PC-9 (cell line): ENCODE measurements around the gene MAML3. TPM values are rescaled to one million over a fixed set of nuclear protein-coding genes. Genes with fewer than 3 reads are reported as not detected.

Experiments used
- BruUV-seq: library from RNA; stranded (reverse); fragments of 400-500 nt; replicated peaks from 2 replicates; lab custom pipeline; 2021; lab: Mats Ljungman, UMichigan
- CTCF ChIA-PET: fragments of 300-600 bp; sonication (Branson Sonifier 250); formaldehyde crosslinking; loops from one replicate; lab custom pipeline; 2022; ENCODE audit warnings: antibody characterized with exemption; lab: Charles Lee
- POLR2A ChIA-PET: fragments of 300-600 bp; sonication (Branson Sonifier 250); formaldehyde crosslinking; loops from one replicate; lab custom pipeline; 2022; ENCODE audit warnings: antibody characterized with exemption; ENCODE audit not compliant: unreplicated experiment; lab: Charles Lee
- DNase-seq, 2 experiments: peaks; one replicate each; pipeline versions ENCODE4 v3.0.0 to v3.0.0-alpha.2; 2015 to 2022; ENCODE audit warnings: mixed read lengths in 1 of 2
- H2AFZ ChIP-seq: fragments of 200-600 bp; sonication (generic); 2 replicates; pipeline ENCODE4 v1.8.1; 2017; ENCODE audit warnings: antibody characterized with exemption
- H3F3A ChIP-seq: fragments of 200-600 bp; sonication (generic); 2 replicates; pipeline ENCODE4 v1.8.1; 2017; ENCODE audit warnings: antibody characterized with exemption, mild to moderate bottlenecking, low read depth; ENCODE audit not compliant: insufficient read depth
- H3K27ac ChIP-seq: fragments of 200-600 bp; sonication (generic); 2 replicates; pipeline ENCODE4 v1.6.1; 2016; ENCODE audit warnings: mixed run types
- H3K27me3 ChIP-seq: fragments of 200-600 bp; sonication (generic); 2 replicates; pipeline ENCODE4 v1.6.1; 2016; ENCODE audit warnings: low read depth, mixed run types; ENCODE audit not compliant: insufficient read depth
- H3K36me3 ChIP-seq: fragments of 200-600 bp; sonication (generic); 2 replicates; pipeline ENCODE4 v1.6.1; 2016; ENCODE audit warnings: low read depth, mixed run types
- H3K4me1 ChIP-seq: fragments of 200-600 bp; sonication (generic); replicated peaks from 2 replicates; pipeline ENCODE4 v1.6.1; 2016; ENCODE audit warnings: mixed run types; ENCODE audit not compliant: insufficient read depth
- H3K4me2 ChIP-seq: fragments of 200-600 bp; sonication (generic); 2 replicates; pipeline ENCODE4 v1.6.1; 2017; ENCODE audit warnings: mixed run types
- H3K4me3 ChIP-seq: fragments of 200-600 bp; sonication (generic); 2 replicates; pipeline ENCODE4 v1.6.1; 2016; ENCODE audit warnings: mixed run types
- H3K79me2 ChIP-seq: fragments of 200-600 bp; sonication (generic); 2 replicates; pipeline ENCODE4 v1.6.1; 2017; ENCODE audit warnings: low read depth, mixed run types
- H3K9me2 ChIP-seq: fragments of 200-600 bp; sonication (generic); 2 replicates; pipeline ENCODE4 v1.8.1; 2017; ENCODE audit warnings: mild to moderate bottlenecking; ENCODE audit not compliant: insufficient read depth
- H3K9me3 ChIP-seq: fragments of 200-600 bp; sonication (generic); 2 replicates; pipeline ENCODE4 v1.8.1; 2016; ENCODE audit warnings: low read depth; ENCODE audit not compliant: insufficient read depth
- H4K20me1 ChIP-seq: fragments of 200-600 bp; sonication (generic); 2 replicates; pipeline ENCODE4 v1.8.1; 2017; ENCODE audit not compliant: insufficient read depth
- CTCF ChIP-seq: fragments of 200-600 bp; sonication (generic); conservative IDR thresholded peaks from 2 replicates; pipeline ENCODE4 v1.6.1; 2017; ENCODE audit warnings: mixed run types, antibody characterized with exemption, mild to moderate bottlenecking, moderate library complexity
- EZH2 ChIP-seq: fragments of 200-600 bp; sonication (generic); IDR thresholded peaks from 2 replicates; pipeline ENCODE4 v1.8.0; 2017; ENCODE audit warnings: antibody characterized with exemption, low read depth
- intact Hi-C: fragments of 100-400 bp; cut with micrococcal nuclease; formaldehyde crosslinking; loops from one replicate; pipeline ENCODE4 v1.10.0; 2022; ENCODE audit not compliant: unreplicated experiment
- total RNA-seq: library from RNA; stranded (reverse); gene quantifications from 2 replicates; pipeline ENCODE4 v1.2.3, GENCODE V29; 2021

Gene MAML3
- total RNA-seq, 1 experiment from 2014 or later = 15.2 TPM

DNA sequence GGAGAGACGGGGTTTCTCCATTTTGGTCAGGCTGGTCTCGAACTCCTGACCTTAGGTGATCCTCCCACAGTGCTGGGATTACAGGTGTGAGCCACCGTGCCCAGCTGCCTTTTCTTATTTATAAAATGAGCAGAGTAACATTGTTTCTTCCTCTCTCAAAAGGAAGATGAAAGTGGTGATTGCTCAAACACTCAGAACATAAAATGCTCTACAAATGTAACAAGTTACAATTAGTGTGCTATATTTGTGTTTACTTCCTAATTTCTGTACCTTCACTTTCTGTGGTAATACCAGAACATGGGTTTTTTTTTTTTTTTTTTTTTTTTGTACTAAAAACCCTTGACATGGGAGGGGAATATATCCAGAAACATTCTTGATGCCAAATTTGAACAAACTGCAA lies 290.5 kb downstream of the MAML3 start:
- BruUV-seq = no TSS peak
- H3K27me3 ChIP-seq = no peaks in the 10 kb centered on the region
- CTCF ChIA-PET = no interaction called here
- no peak overlapping the region for H2AFZ ChIP-seq
- H3K9me2 ChIP-seq = no peaks in the 10 kb centered on the region
- intact Hi-C loops = no loop called here
- H3K4me2 ChIP-seq = no peak overlapping the region
- H3K36me3 ChIP-seq = no peaks in the 10 kb centered on the region
- TF ChIP-seq CTCF (no peak), EZH2 (no peak)
- no peaks in the 10 kb centered on the region for H4K20me1 ChIP-seq
- H3K4me3 ChIP-seq = no peak overlapping the region
- H3K9me3 ChIP-seq = no peaks in the 10 kb centered on the region
- no peaks in the 10 kb centered on the region; the same call in 1 of the 2 replicates for H3K4me1 ChIP-seq
- no peaks in the 10 kb centered on the region for H3F3A ChIP-seq
- no peaks in the 10 kb centered on the region for H3K79me2 ChIP-seq
- POLR2A ChIA-PET = no interaction called here
- no peak for DNase-seq
- H3K27ac ChIP-seq = no peak overlapping the region

- no peaks in the 10 kb centered on the region for H3K27me3 ChIP-seq
- peaks cover 6% of the 10 kb centered on the region; the same call in 1 of the 2 replicates for H3K4me1 ChIP-seq
- no peaks in the 10 kb centered on the region for H3K9me3 ChIP-seq
- no peak overlapping the region for H3K4me3 ChIP-seq
- BruUV-seq = no TSS peak
- H4K20me1 ChIP-seq = no peaks in the 10 kb centered on the region; the same call in 1 of the 2 replicates
- no peaks in the 10 kb centered on the region for H3K9me2 ChIP-seq
- POLR2A ChIA-PET = no interaction called here
- no peaks in the 10 kb centered on the region for H3K36me3 ChIP-seq
- no peak overlapping the region for H3K27ac ChIP-seq
- CTCF ChIA-PET = no interaction called here
- H2AFZ ChIP-seq = no peak overlapping the region
- H3K79me2 ChIP-seq = no peaks in the 10 kb centered on the region
- no peak for DNase-seq
- no peaks in the 10 kb centered on the region for H3F3A ChIP-seq
- H3K4me2 ChIP-seq = no peak overlapping the region
- intact Hi-C loops = no loop called here
- no peak for TF ChIP-seq EZH2
- TF ChIP-seq CTCF = no peak
Observed at GRCh38 chr4:139861471-139861870, 292.5 kb downstream of the MAML3 start.

DNA sequence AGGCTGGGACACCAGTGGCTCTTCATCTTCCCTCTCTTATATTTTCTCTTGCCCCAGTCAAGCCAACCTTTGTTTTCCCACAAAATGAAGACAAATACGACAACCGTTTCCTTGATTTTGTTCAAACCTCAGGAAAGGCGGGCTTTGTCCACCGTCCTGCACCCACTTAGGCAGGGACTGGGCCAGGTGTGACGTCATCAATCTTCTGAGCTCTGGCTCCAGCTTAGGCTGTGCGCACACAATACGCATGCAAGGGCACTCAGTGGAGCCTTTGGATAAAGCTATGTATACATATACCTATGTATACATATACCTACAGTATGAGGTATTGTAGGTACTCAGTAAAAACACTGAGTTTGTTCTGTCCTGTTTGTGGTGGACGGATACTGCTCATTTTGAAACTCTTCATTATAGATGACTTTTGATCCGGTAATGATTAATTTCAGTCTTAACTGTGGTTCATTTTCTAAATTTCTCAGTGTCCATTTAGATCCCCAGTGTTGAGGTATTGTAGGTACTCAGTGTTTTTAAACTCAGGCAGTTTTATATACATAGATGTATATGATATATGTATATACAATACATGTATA lies 293.5 kb downstream of the MAML3 start:
- Histone ChIP-seq H3F3A (no peaks in the 10 kb centered on the region), H3K36me3 (no peaks in the 10 kb centered on the region), H3K27me3 (no peaks in the 10 kb centered on the region), H3K79me2 (no peaks in the 10 kb centered on the region), H3K4me1 (peaks cover 6% of the 10 kb centered on the region; the same call in 1 of the 2 replicates), H3K27ac (no peak overlapping the region), H3K9me2 (no peaks in the 10 kb centered on the region), H2AFZ (no peak overlapping the region), H3K4me2 (no peak overlapping the region), H4K20me1 (no peaks in the 10 kb centered on the region; the same call in 1 of the 2 replicates), H3K9me3 (no peaks in the 10 kb centered on the region), H3K4me3 (no peak overlapping the region)
- no peak for TF ChIP-seq CTCF
- TF ChIP-seq EZH2 = no peak
- CTCF ChIA-PET = no interaction called here
- POLR2A ChIA-PET = no interaction called here
- BruUV-seq = no TSS peak
- intact Hi-C loops = no loop called here
- no peak for DNase-seq
